ENCODE results near the gene ATXN1. TPM values are rescaled to one million over a fixed set of nuclear protein-coding genes. Genes with fewer than 3 reads are reported as not detected.

ATXN1 gene
- 14.7 and 20.9 TPM in 2 replicates for total RNA-seq

DNA sequence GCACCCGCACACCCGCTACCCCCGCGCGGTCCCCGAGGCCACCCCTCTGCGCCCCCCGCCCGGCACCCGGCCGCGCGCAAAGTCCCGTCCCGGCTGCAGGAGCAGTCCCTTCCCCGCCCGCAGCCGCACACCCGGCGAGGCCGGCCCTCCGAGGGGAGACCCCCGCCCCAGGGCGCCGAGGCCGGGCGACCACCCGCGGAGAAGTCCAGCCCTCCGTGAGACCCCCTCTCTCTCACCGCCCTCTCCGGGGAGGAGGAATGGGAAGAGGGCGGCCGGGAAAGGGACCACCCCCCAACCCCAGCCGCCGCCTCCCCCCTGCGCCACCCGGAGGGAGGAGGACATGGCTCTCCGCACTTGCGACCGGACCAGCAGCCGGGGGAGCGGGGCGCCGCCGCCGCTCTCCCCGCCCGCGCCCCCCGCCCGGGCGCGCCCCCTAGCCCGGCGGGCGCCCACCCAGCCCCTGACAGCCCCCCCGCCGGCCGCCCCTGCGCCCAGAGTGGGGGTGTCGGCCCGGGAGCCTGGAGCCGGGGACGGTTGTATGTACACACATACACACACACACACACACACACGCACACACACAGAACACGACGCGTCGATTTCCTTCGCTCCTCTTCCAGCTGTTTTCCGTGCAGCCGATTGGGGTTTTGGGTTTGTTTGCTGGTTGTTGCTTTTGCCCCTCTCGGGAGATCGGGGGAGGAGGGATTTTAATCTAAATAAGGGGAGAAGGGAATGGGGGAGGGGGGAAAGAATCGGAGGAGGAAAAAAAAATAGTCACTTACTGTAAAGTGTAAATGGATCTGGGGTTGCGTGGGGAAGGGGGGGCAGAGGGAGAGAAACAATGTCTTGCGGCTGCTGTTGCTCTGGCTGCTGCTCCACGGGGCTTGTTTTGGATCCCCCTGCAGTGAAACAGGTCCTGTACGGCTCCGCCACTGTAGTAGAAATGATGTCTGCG, at the start of gene ATXN1:
ATXN1 (minus strand) TSS at position 945 of the 955 bp plus-strand sequence.

